Upper lobe of left lung (tissue), 4 donors: ENCODE measurements around the gene GNL3.

Experiments used
- CTCF ChIP-seq, 6 experiments: fragments of 450-650 bp in 4 of 6; fragments of 200-600 bp in 2 of 6; sonication (generic) in 2 of 6; IDR thresholded peaks; one replicate each; pipeline ENCODE4 v1.5.1; 2016 to 2019; ENCODE audit warnings: antibody characterized with exemption in 6 of 6
- EP300 ChIP-seq, 4 donors: sonication (generic); formaldehyde crosslinking; IDR thresholded peaks; one replicate each; pipeline ENCODE4 v1.5.1; 2017; ENCODE audit warnings: antibody characterized with exemption in 4 of 4, control low read depth in 2 of 4
- POLR2A ChIP-seq, 4 donors: fragments of 450-650 bp; IDR thresholded peaks; one replicate each; pipeline ENCODE4 v1.5.1; 2016 to 2017; ENCODE audit warnings: antibody characterized with exemption in 4 of 4, mild to moderate bottlenecking in 2 of 4

- TF ChIP-seq CTCF (IDR thresholded peaks at IDR 0.05), result no peak
- no peak for TF ChIP-seq EP300 (IDR thresholded peaks at IDR 0.05)
- TF ChIP-seq POLR2A (IDR thresholded peaks at IDR 0.05), result no peak
These were observed 35.4 kb upstream of the GNL3 start for GRCh38 chr3:52650439-52650838.
